Measurements from ENCODE around the gene MTUS2. TPM values are rescaled to one million over a fixed set of nuclear protein-coding genes. Genes with fewer than 3 reads are reported as not detected.

Gene MTUS2
- total and polyA plus RNA-seq, 9 of the 15 experiments (the other 6 are each of a cell fraction or from before 2014, with no cell fraction given): 0.01 to 0.28 (median 0.06) TPM; not detected in 1

DNA sequence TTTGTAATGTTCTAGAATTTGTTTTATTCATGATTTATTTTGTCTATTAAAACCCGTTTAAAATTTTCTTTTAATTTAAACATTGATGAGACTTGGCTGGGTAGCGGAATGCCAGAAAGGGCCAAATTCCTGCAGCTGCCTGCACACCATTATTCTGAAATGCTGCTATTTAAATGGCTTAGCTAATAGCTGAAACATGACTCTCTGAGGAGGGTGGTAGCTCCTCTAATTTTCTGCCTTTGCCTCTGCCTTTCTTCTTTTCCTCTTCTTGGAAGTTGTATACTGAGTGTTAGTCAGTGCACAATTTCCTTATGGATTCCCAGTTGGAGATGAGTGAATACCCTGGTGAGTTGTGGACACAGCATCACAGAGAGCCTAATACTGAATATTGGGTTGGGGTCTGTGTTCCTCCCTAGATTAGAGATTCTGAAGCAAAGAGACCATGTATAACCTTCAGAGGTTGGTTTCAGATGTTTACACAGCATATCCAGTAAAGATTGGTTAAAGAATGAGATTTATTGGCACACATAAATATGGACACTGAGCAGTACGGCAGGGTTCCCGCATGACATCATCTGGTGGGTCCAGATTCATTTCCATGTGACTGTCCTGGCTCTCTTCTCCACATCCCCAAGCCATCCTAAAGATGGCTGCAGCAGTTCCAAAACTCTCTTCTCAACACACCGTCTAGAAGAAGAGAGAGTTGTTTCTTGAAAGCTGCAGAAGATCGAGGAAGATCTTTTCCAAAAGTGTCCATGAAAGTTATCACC lies 55.9 kb downstream of the MTUS2 start (continued):
- TF ChIP-seq, protein P1, sequence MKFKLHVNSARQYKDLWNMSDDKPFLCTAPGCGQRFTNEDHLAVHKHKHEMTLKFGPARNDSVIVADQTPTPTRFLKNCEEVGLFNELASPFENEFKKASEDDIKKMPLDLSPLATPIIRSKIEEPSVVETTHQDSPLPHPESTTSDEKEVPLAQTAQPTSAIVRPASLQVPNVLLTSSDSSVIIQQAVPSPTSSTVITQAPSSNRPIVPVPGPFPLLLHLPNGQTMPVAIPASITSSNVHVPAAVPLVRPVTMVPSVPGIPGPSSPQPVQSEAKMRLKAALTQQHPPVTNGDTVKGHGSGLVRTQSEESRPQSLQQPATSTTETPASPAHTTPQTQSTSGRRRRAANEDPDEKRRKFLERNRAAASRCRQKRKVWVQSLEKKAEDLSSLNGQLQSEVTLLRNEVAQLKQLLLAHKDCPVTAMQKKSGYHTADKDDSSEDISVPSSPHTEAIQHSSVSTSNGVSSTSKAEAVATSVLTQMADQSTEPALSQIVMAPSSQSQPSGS (CRISPR knock-in tag; IDR thresholded peaks at IDR 0.05): no peak
- TF ChIP-seq POLR3A (IDR thresholded peaks at IDR 0.05; ENCODE audit: borderline replicate concordance, extremely low read depth, insufficient read depth, insufficient read length): no peak
- no peak for TF ChIP-seq ESRRA (IDR thresholded peaks at IDR 0.05; ENCODE audit: borderline replicate concordance, low read depth)
- TF ChIP-seq, protein P2, sequence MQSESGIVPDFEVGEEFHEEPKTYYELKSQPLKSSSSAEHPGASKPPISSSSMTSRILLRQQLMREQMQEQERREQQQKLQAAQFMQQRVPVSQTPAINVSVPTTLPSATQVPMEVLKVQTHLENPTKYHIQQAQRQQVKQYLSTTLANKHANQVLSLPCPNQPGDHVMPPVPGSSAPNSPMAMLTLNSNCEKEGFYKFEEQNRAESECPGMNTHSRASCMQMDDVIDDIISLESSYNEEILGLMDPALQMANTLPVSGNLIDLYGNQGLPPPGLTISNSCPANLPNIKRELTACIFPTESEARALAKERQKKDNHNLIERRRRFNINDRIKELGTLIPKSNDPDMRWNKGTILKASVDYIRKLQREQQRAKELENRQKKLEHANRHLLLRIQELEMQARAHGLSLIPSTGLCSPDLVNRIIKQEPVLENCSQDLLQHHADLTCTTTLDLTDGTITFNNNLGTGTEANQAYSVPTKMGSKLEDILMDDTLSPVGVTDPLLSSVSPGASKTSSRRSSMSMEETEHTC (IDR thresholded peaks at IDR 0.05): no peak

DNA sequence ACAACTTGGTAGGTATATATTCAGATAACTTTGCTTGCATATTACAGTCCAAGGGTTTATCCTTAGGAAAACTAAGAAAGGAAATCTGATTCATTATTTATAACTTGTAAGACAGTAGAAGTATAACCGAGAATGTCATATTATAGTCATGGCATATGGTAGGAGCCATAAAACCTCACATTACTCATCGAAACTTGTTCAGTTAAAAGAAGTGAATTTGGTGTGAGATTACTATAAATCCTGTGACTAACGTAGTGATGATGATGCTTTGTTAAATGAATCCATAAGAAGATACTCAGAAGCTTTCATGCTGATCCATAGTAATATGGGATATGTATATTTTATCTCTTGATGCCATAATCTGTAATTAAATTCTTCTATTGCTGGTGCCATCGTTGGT lies 57.3 kb downstream of the MTUS2 start:
- Histone ChIP-seq H3K9me3 (replicated peaks; ENCODE audit: control insufficient read depth, insufficient read depth, low read depth, low read length) (no peaks in the 10 kb centered on the region), H3K4me1 (replicated peaks in 1 of 2; ENCODE audit: control insufficient read depth in 2 of 2, insufficient read depth in 2 of 2, low read length in 2 of 2) (no peaks in the 10 kb centered on the region), H2AFZ (ENCODE audit: low read depth, low read length) (no peak overlapping the region), H3K79me2 (ENCODE audit: control insufficient read depth, insufficient read depth, low read length) (no peaks in the 10 kb centered on the region), H3K36me3 (ENCODE audit: control insufficient read depth, insufficient read depth, low read length) (no peaks in the 10 kb centered on the region), H3K9ac (ENCODE audit: insufficient read depth in 1 of 2, low read depth in 2 of 2, low read length in 2 of 2) (no peak overlapping the region), H3K4me3 (no peak overlapping the region), H3K4me2 (ENCODE audit: insufficient read depth, low read length) (no peak overlapping the region), H3K27me3 (ENCODE audit: control insufficient read depth in 2 of 2, insufficient read depth in 2 of 2, low read length in 2 of 2) (no peaks in the 10 kb centered on the region), H3K27ac (ENCODE audit: extremely low read depth, low read depth, low read length) (no peak overlapping the region), H4K20me1 (replicated peaks; ENCODE audit: control insufficient read depth, insufficient read depth, low read length) (no peaks in the 10 kb centered on the region), H3K9me1 (ENCODE audit: control insufficient read depth, insufficient read depth, low read length) (no peaks in the 10 kb centered on the region)
- in situ Hi-C loops (cut with MboI): no loop called here
- DNase-seq (ENCODE audit: extremely low read depth in 1 of 4, low spot score in 3 of 4) (no peak), ATAC-seq (no peak), FAIRE-seq (no peak)
- WGBS (ENCODE audit: insufficient coverage, low coverage, missing lambda C conversion rate): 2% methylated on average over 4 of the region's 4 CpGs
- intact Hi-C loops (cut with micrococcal nuclease): no loop called here
- ChIA-PET POLR2A (interaction anchor here (0.6 kb wide), 1 partner anchor 1117 kb away, joined by 3 read pairs; no protein-coding TSS in a partner anchor), CTCF (ENCODE audit: low intra/inter-chr PET ratio) (no interaction called here)
- BruUV-seq (replicated peaks): no TSS peak
- no peak for TF ChIP-seq ZFPM2 (CRISPR knock-in tag; IDR thresholded peaks at IDR 0.05)
- TF ChIP-seq LARP7 (IDR thresholded peaks at IDR 0.05): no peak
- TF ChIP-seq RAD51 (IDR thresholded peaks at IDR 0.05; ENCODE audit: borderline replicate concordance, low read depth): no peak
- no peak for TF ChIP-seq ZKSCAN3 (CRISPR knock-in tag; IDR thresholded peaks at IDR 0.05)
- TF ChIP-seq, protein P3, sequence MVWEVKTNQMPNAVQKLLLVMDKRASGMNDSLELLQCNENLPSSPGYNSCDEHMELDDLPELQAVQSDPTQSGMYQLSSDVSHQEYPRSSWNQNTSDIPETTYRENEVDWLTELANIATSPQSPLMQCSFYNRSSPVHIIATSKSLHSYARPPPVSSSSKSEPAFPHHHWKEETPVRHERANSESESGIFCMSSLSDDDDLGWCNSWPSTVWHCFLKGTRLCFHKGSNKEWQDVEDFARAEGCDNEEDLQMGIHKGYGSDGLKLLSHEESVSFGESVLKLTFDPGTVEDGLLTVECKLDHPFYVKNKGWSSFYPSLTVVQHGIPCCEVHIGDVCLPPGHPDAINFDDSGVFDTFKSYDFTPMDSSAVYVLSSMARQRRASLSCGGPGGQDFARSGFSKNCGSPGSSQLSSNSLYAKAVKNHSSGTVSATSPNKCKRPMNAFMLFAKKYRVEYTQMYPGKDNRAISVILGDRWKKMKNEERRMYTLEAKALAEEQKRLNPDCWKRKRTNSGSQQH (CRISPR knock-in tag; IDR thresholded peaks at IDR 0.05): no peak
- no peak for TF ChIP-seq ZEB2 (IDR thresholded peaks at IDR 0.05)
- TF ChIP-seq POU5F1 (IDR thresholded peaks at IDR 0.05; ENCODE audit: borderline replicate concordance, low read depth, low read length, partially characterized antibody): no peak
- TF ChIP-seq, protein P4, sequence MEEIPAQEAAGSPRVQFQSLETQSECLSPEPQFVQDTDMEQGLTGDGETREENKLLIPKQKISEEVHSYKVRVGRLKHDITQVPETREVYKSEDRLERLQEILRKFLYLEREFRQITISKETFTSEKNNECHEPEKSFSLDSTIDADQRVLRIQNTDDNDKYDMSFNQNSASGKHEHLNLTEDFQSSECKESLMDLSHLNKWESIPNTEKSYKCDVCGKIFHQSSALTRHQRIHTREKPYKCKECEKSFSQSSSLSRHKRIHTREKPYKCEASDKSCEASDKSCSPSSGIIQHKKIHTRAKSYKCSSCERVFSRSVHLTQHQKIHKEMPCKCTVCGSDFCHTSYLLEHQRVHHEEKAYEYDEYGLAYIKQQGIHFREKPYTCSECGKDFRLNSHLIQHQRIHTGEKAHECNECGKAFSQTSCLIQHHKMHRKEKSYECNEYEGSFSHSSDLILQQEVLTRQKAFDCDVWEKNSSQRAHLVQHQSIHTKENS (CRISPR knock-in tag; IDR thresholded peaks at IDR 0.05): no peak
- no peak for TF ChIP-seq RBM14 (IDR thresholded peaks at IDR 0.05; ENCODE audit: borderline replicate concordance, insufficient read depth, low read depth, low read length)
- TF ChIP-seq, protein P2 (IDR thresholded peaks at IDR 0.05): no peak

All from K562 (cell line).